ENCODE data around the gene ARHGEF40.

The ARHGEF40 gene

DNA sequence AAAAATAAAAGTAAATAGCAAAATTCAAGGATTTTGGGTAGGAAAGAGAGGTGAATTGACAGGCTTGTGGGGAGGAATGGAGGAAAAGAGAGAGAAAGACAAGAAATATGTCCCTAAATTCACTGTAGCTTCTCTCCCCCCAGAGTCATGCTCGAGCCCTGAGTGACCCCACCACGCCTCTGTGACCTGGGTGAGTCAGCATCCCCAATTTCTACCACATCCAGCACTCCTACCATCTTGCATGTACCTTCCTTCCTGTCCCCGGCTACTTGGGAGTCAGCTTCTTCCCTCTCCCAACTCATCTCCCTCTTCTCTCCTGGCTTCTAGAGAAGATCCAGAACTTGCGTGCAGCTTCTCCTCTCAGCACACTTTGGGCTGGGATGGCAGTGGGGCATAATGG is 18.6 kb downstream of the ARHGEF40 start:
- TF ChIP-seq, protein P1, sequence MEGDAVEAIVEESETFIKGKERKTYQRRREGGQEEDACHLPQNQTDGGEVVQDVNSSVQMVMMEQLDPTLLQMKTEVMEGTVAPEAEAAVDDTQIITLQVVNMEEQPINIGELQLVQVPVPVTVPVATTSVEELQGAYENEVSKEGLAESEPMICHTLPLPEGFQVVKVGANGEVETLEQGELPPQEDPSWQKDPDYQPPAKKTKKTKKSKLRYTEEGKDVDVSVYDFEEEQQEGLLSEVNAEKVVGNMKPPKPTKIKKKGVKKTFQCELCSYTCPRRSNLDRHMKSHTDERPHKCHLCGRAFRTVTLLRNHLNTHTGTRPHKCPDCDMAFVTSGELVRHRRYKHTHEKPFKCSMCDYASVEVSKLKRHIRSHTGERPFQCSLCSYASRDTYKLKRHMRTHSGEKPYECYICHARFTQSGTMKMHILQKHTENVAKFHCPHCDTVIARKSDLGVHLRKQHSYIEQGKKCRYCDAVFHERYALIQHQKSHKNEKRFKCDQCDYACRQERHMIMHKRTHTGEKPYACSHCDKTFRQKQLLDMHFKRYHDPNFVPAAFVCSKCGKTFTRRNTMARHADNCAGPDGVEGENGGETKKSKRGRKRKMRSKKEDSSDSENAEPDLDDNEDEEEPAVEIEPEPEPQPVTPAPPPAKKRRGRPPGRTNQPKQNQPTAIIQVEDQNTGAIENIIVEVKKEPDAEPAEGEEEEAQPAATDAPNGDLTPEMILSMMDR (IDR thresholded peaks at IDR 0.05; ENCODE audit: low read depth, low read length) = no peak
- Histone ChIP-seq H3K9me3 (no peaks in the 10 kb centered on the region), H3K4me1 (peaks cover 12% of the 10 kb centered on the region), H3K36me3 (peaks cover 36% of the 10 kb centered on the region), H3K27me3 (no peaks in the 10 kb centered on the region), H3K4me3 (ENCODE audit: low read depth, low read length) (no peak overlapping the region)
- DNase-seq = no peak

DNA sequence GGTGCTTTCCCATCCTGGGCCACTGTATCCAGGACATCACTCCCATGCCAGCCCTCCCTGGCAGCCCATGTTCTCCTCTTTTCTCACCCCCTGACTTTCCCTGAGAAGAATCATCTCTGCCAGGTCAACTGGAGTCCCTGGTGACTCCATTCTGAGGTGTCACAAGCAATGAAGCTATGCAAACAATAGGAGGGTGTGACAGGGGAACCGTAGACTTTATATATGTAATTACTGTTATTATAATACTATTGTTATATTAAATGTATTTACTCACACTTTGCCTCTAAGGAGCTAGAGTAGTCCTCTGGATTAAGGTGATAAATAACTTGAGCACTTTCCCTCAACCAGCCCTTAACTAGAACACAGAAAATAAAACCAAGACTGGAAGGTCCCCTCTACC is 19.2 kb downstream of the ARHGEF40 start:
- H3K4me1 ChIP-seq = peaks cover 18% of the 10 kb centered on the region
- H3K9me3 ChIP-seq = no peaks in the 10 kb centered on the region
- no peak for DNase-seq
- peaks cover 36% of the 10 kb centered on the region for H3K36me3 ChIP-seq
- no peaks in the 10 kb centered on the region for H3K27me3 ChIP-seq
- H3K4me3 ChIP-seq (ENCODE audit: low read depth, low read length) = no peak overlapping the region
- TF ChIP-seq, protein P1 (IDR thresholded peaks at IDR 0.05; ENCODE audit: low read depth, low read length) = no peak

DNA sequence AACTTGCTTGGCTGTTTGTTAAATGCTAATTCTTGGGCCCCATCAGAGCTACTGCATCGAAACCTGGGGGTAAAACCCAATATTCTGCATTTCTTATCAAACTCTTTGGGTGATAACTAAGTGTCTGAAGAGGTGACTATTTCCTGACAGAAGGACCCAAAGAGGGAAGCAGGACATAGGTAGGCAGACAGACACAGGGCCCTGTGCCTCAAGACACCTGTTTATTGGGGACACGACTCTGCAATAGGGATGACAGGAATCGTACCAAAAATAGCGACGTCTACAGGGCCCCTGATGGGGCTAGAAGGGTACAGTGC is 19.7 kb downstream of the ARHGEF40 start:
- DNase-seq = no peak
- Histone ChIP-seq H3K36me3 (peaks cover 36% of the 10 kb centered on the region), H3K27me3 (no peaks in the 10 kb centered on the region), H3K4me1 (peaks cover 19% of the 10 kb centered on the region), H3K9me3 (no peaks in the 10 kb centered on the region), H3K4me3 (ENCODE audit: low read depth, low read length) (no peak overlapping the region)
- TF ChIP-seq, protein P1 (IDR thresholded peaks at IDR 0.05; ENCODE audit: low read depth, low read length) = no peak

DNA sequence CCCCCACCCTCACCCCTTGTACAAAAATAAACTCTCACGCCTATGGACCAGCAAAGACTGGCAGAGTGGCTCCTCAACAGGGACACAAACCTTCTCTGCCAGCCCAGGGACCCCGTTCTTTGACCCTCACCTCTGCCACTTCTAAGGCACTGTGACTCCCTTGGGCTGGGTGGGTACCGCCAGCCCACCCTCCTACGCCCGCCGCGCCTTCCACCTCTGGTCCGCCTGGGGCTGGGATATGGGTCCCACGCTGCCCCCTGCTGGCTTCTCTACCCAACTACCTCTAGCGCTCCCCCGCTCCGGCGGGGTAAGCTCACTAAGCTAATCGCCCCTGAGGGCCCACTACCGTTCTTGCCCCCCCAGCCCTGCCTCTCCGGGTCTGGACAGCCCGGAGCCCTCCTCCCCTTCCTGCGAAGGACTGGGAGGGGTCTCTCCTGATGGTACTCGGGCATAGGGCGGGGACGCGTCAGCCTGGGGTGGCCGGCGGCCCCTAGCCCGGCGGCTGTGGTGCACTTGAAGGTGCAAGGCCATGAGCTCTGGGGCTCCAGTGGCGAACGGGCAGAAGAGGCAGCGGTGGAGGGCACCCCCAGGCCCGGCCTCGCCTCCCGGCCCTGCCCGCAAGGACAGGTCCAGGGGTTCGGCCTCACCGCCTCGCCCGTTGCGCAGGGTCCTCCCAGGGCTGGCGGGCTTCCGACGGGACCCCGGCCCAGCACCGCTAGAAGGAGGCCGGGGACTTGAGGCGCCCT is 20.3 kb downstream of the ARHGEF40 start:
- DNase-seq = peak; percentile 59
- Histone ChIP-seq H3K4me1 (peaks cover 24% of the 10 kb centered on the region), H3K4me3 (ENCODE audit: low read depth, low read length) (no peak overlapping the region), H3K9me3 (no peaks in the 10 kb centered on the region), H3K36me3 (peaks cover 36% of the 10 kb centered on the region), H3K27me3 (no peaks in the 10 kb centered on the region)
- TF ChIP-seq, protein P1 (IDR thresholded peaks at IDR 0.05; ENCODE audit: low read depth, low read length) = peak; percentile 54

DNA sequence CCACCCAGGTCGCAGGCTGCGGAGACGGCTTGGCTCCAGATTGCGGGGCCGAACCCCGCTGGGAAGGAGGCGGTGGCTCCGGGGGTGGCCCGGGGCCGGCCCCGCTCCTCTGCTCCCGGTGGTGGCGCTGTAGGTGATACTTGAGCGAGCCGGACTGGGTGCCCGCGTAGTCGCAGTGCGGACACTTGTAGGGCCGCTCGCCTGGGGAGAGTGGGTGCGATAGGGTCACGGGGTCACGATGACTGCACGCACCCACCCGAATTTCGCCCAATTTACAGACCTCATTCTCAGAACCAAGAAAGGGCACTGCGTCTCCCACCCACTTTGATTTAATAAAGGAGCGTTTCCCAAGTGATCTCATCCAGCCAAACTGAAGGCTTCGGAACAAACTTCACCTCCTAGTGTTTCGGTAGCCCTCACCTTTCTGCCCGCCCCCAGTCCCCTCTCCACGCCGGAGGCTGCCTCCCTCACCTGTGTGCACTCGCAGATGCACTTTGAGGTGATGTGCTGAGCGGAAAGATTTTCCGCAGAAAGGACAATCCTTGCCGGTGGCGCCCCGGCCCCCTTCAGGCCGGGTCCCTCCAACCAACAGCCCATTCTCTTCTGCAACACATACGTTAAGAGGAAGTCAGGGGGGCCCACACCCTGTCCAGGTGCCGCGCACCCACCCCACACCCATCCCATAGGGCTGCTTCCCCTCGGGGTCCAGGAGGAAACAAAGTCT is 21.0 kb downstream of the ARHGEF40 start:
- no peak for DNase-seq
- Histone ChIP-seq H3K9me3 (no peaks in the 10 kb centered on the region), H3K27me3 (no peaks in the 10 kb centered on the region), H3K4me3 (ENCODE audit: low read depth, low read length) (no peak overlapping the region), H3K4me1 (peaks cover 28% of the 10 kb centered on the region), H3K36me3 (peaks cover 36% of the 10 kb centered on the region)
- TF ChIP-seq, protein P1 (IDR thresholded peaks at IDR 0.05; ENCODE audit: low read depth, low read length) = no peak

DNA sequence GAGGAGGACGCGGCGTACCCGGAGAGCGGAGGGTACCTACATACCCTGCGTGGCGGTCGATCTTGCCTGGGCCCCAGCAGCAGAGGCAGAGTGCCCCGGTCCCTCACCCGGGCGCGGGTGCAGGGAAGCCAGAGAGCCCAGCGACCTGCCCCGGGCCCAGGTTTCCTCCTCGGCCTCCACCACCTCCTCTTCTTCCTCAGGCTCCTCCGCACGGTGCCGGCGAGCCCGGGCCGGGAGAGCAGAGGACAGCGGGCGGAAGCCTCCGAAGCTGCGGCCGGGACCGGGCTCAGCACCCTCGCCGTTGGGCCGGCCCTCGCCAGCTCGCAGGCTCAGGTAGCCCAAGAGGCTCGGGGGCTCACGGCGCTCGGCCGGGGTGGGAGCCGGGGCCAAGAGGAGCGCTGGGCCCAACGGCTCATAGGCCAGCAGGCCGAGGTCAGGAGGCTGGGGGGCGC is 21.7 kb downstream of the ARHGEF40 start:
- DNase-seq = no peak
- no peaks in the 10 kb centered on the region for H3K9me3 ChIP-seq
- H3K36me3 ChIP-seq = peaks cover 36% of the 10 kb centered on the region
- peaks cover 35% of the 10 kb centered on the region for H3K4me1 ChIP-seq
- no peak overlapping the region for H3K4me3 ChIP-seq (ENCODE audit: low read depth, low read length)
- no peaks in the 10 kb centered on the region for H3K27me3 ChIP-seq
- TF ChIP-seq, protein P1 (IDR thresholded peaks at IDR 0.05; ENCODE audit: low read depth, low read length) = no peak
